HCT116 (cell line): ENCODE data around the gene ZNF283. TPM values are rescaled to one million over a fixed set of nuclear protein-coding genes. Genes with fewer than 3 reads are reported as not detected.
A peak's percentile ranks its signal among the peaks of the same experiment; 100 is the strongest.

Experiments
- ATAC-seq: fragments of 200-7000 bp; cut with Tn5 transposase; 2 replicates; pipeline ENCODE4 v1.9.1; 2020; ENCODE audit warnings: mild to moderate bottlenecking, moderate library complexity
- BruUV-seq: library from RNA; stranded (reverse); fragments of 400-500 nt; replicated peaks from 2 replicates; lab custom pipeline; 2021; lab: Mats Ljungman, UMichigan
- CTCF ChIA-PET: fragments of 300-600 bp; sonication (Branson Sonifier 250); formaldehyde crosslinking; loops from one replicate; lab custom pipeline; 2021; ENCODE audit warnings: antibody characterized with exemption; lab: Charles Lee
- POLR2A ChIA-PET: fragments of 300-600, 350-600 bp; sonication (Branson Sonifier 250); formaldehyde crosslinking; loops from one replicate; lab custom pipeline; 2021; ENCODE audit warnings: antibody characterized with exemption; lab: Charles Lee
- RAD21 ChIA-PET, 2 experiments: fragments of 300-600 bp; sonication (Branson Sonifier 250); formaldehyde crosslinking; loops; one replicate each; lab custom pipeline; 2023; ENCODE audit warnings: low total read pairs in 2 of 2; ENCODE audit not compliant: uncharacterized antibody in 2 of 2, unreplicated experiment in 2 of 2, low non-redundant PET in 1 of 2; lab: Charles Lee
- DNase-seq: peaks from one replicate; pipeline ENCODE4 v3.0.0-alpha.2; 2010; ENCODE audit warnings: low read depth, low spot score
- H2AFZ ChIP-seq: fragments of 200-600 bp; shearing (Covaris generic), sonication (generic); 2 replicates; pipeline ENCODE4 v1.6.1; 2017; ENCODE audit warnings: low read depth, mixed run types, mixed read lengths, antibody characterized with exemption, low read length; ENCODE audit not compliant: poor library complexity, severe bottlenecking
- H3K27ac ChIP-seq: 2 replicates; pipeline ENCODE4 v1.5.1; 2012; ENCODE audit warnings: low read depth, low read length
- H3K27me3 ChIP-seq: fragments of 200-600 bp; sonication (generic); 2 replicates; pipeline ENCODE4 v1.6.1; 2016; ENCODE audit warnings: mixed run types, low read length, mixed read lengths; ENCODE audit not compliant: insufficient read depth
- H3K36me3 ChIP-seq, 2 experiments: fragments of 200-500 bp in 1 of 2; fragments of 200-600 bp in 1 of 2; sonication (Bioruptor generic) in 1 of 2; sonication (generic) in 1 of 2; 2 replicates each; pipeline versions ENCODE4 v1.5.1 to v1.6.1; 2014 to 2016; ENCODE audit warnings: low read length in 2 of 2, inconsistent platforms in 1 of 2, mixed read lengths in 1 of 2, mixed run types in 1 of 2; ENCODE audit not compliant: insufficient read depth in 2 of 2, control insufficient read depth in 1 of 2
- H3K4me1 ChIP-seq, 2 experiments: fragments of 200-600 bp in 1 of 2; sonication (generic) in 1 of 2; 2 replicates each; pipeline versions ENCODE4 v1.5.1 to v1.6.1; 2012 to 2017; ENCODE audit warnings: low read length in 2 of 2, inconsistent platforms in 1 of 2, mild to moderate bottlenecking in 1 of 2, mixed read lengths in 1 of 2, mixed run types in 1 of 2, moderate library complexity in 1 of 2; ENCODE audit not compliant: insufficient read depth in 2 of 2, control insufficient read depth in 1 of 2
- H3K4me2 ChIP-seq: fragments of 200-600 bp; sonication (generic); 2 replicates; pipeline ENCODE4 v1.6.1; 2017; ENCODE audit warnings: mixed run types, low read length, mixed read lengths
- H3K4me3 ChIP-seq, 2 experiments: fragments of 200-600 bp in 1 of 2; sonication (generic) in 1 of 2; replicated peaks in 1 of 2; 2 replicates each; pipeline ENCODE4 v1.5.1; 2011 to 2016; ENCODE audit warnings: low read length in 2 of 2, control low read depth in 1 of 2, low read depth in 1 of 2, mild to moderate bottlenecking in 1 of 2, mixed read lengths in 1 of 2, mixed run types in 1 of 2
- H3K79me2 ChIP-seq: fragments of 200-600 bp; sonication (generic); 2 replicates; pipeline ENCODE4 v1.6.1; 2017; ENCODE audit warnings: mild to moderate bottlenecking, mixed run types, low read length, moderate library complexity, mixed read lengths; ENCODE audit not compliant: insufficient read depth
- H3K9ac ChIP-seq: fragments of 200-600 bp; sonication (generic); 2 replicates; pipeline ENCODE4 v1.6.1; 2016; ENCODE audit warnings: low read length, mixed read lengths
- H3K9me2 ChIP-seq: fragments of 200-600 bp; sonication (generic), shearing (Covaris generic); 2 replicates; pipeline ENCODE4 v1.6.1; 2017; ENCODE audit warnings: mixed run types, mild to moderate bottlenecking, moderate library complexity; ENCODE audit not compliant: insufficient read depth
- H3K9me3 ChIP-seq, 2 experiments: fragments of 200-500 bp in 1 of 2; fragments of 200-600 bp in 1 of 2; sonication (Bioruptor generic) in 1 of 2; sonication (generic) in 1 of 2; 2 replicates each; pipeline ENCODE4 v1.6.1; 2014 to 2017; ENCODE audit warnings: low read length in 2 of 2, mixed read lengths in 2 of 2, inconsistent platforms in 1 of 2, low read depth in 1 of 2, mild to moderate bottlenecking in 1 of 2, mixed run types in 1 of 2, moderate library complexity in 1 of 2; ENCODE audit not compliant: control insufficient read depth in 1 of 2, insufficient read depth in 1 of 2
- H4K20me1 ChIP-seq: fragments of 200-600 bp; sonication (generic), shearing (Covaris generic); 2 replicates; pipeline ENCODE4 v1.6.1; 2017; ENCODE audit warnings: mixed run types, mild to moderate bottlenecking, moderate library complexity; ENCODE audit not compliant: insufficient read depth
- ATF3 ChIP-seq: IDR thresholded peaks from 2 replicates; pipeline ENCODE4 v1.6.1; 2012
- CBX3 ChIP-seq: IDR thresholded peaks from 2 replicates; pipeline ENCODE4 v1.6.1; 2012; ENCODE audit warnings: low read depth
- CEBPB ChIP-seq: IDR thresholded peaks from 2 replicates; pipeline ENCODE4 v1.6.1; 2012; ENCODE audit warnings: low read depth
- CTCF ChIP-seq, 3 experiments: fragments of 200-600 bp in 1 of 3; sonication (generic) in 1 of 3; IDR thresholded peaks in 2 of 3; conservative IDR thresholded peaks in 1 of 3; 2 replicates each; pipeline ENCODE4 v1.5.1; 2012 to 2017; ENCODE audit warnings: low read depth in 2 of 3, low read length in 2 of 3, antibody characterized with exemption in 1 of 3, borderline replicate concordance in 1 of 3, control low read depth in 1 of 3, mild to moderate bottlenecking in 1 of 3, mixed read lengths in 1 of 3, mixed run types in 1 of 3, moderate library complexity in 1 of 3; ENCODE audit not compliant: insufficient read depth in 1 of 3
- ELF1 ChIP-seq: IDR thresholded peaks from 2 replicates; pipeline ENCODE4 v1.6.1; 2012; ENCODE audit warnings: low read depth, borderline replicate concordance
- EZH2 ChIP-seq: fragments of 200-600 bp; sonication (generic); IDR thresholded peaks from 2 replicates; pipeline ENCODE4 v1.6.1; 2017; ENCODE audit warnings: antibody characterized with exemption, mixed run types
- EZH2phosphoT487 ChIP-seq: fragments of 200-600 bp; IDR thresholded peaks from 2 replicates; pipeline ENCODE4 v1.6.1; 2018; ENCODE audit warnings: antibody characterized with exemption, borderline replicate concordance
- FOSL1 ChIP-seq: IDR thresholded peaks from 2 replicates; pipeline ENCODE4 v1.6.1; 2012; ENCODE audit warnings: low read depth
- JUND ChIP-seq: IDR thresholded peaks from 2 replicates; pipeline ENCODE4 v1.6.1; 2012
- POLR2A ChIP-seq: IDR thresholded peaks from 2 replicates; pipeline ENCODE4 v1.7.0; 2011; ENCODE audit warnings: borderline replicate concordance; ENCODE audit not compliant: insufficient read depth, insufficient read length; ENCODE audit errors: extremely low read depth
- POLR2AphosphoS5 ChIP-seq: IDR thresholded peaks from 2 replicates; pipeline ENCODE4 v1.6.1; 2011; ENCODE audit warnings: mild to moderate bottlenecking, low read depth, low read length, moderate library complexity
- RAD21 ChIP-seq: IDR thresholded peaks from 2 replicates; pipeline ENCODE4 v1.6.1; 2012; ENCODE audit warnings: low read depth, mild to moderate bottlenecking
- SRF ChIP-seq: IDR thresholded peaks from 2 replicates; pipeline ENCODE4 v1.6.1; 2012; ENCODE audit warnings: low read depth
- TCF7L2 ChIP-seq: IDR thresholded peaks from 2 replicates; pipeline ENCODE4 v1.7.0; 2011; ENCODE audit warnings: borderline replicate concordance, inconsistent platforms; ENCODE audit not compliant: insufficient read depth, insufficient read length; ENCODE audit errors: extremely low read depth
- YY1 ChIP-seq: IDR thresholded peaks from 2 replicates; pipeline ENCODE4 v1.6.1; 2011; ENCODE audit warnings: low read length, low read depth, moderate library complexity, mild to moderate bottlenecking; ENCODE audit not compliant: insufficient replicate concordance; ENCODE audit errors: extremely low read depth
- ZFX ChIP-seq: fragments of 450-650 bp; IDR thresholded peaks from 2 replicates; pipeline ENCODE4 v1.6.1; 2017
- ZNF274 ChIP-seq: fragments of 200-500 bp; sonication (Bioruptor generic); IDR thresholded peaks from 2 replicates; pipeline ENCODE4 v1.6.1; 2014; ENCODE audit warnings: mild to moderate bottlenecking, low read depth, low read length, inconsistent platforms
- intact Hi-C: fragments of 100-400 bp; cut with micrococcal nuclease; formaldehyde crosslinking; loops from 2 replicates; pipeline ENCODE4 v1.10.0; 2022
- total RNA-seq: library from RNA; stranded (reverse); gene quantifications from one replicate; pipeline ENCODE4 v1.2.1, GENCODE V29; 2021; ENCODE audit not compliant: unreplicated experiment
- TF ChIP-seq, protein P1 (sequence below): IDR thresholded peaks from 2 replicates; pipeline ENCODE4 v1.6.1; 2011; ENCODE audit warnings: mild to moderate bottlenecking, low read length, moderate library complexity; ENCODE audit not compliant: insufficient replicate concordance; ENCODE audit errors: extremely low read depth

ZNF283 gene
- total RNA-seq, 1 experiment from 2014 or later: 7.6 TPM

GRCh38 chr19:43784241-43784980, 42.7 kb upstream of the ZNF283 start (continued):
- TF ChIP-seq POLR2A (no peak), ATF3 (no peak), ZFX (no peak), ELF1 (no peak), CBX3 (peak; percentile 69; the same call in 1 of the 2 replicates)
- TF ChIP-seq, all 23 proteins: peak for 9

GRCh38 chr19:43784981-43785808, 41.9 kb upstream of the ZNF283 start:
- Histone ChIP-seq H3K4me1 (peaks cover 44 to 57% of the 10 kb centered on the region in 2 experiments), H3K36me3 (no peaks in the 10 kb centered on the region), H3K79me2 (peaks cover 24% of the 10 kb centered on the region), H3K9me3 (no peaks in the 10 kb centered on the region), H3K4me3 (peak overlapping the region; percentile 18 to 47), H4K20me1 (no peaks in the 10 kb centered on the region), H3K27me3 (no peaks in the 10 kb centered on the region), H3K4me2 (peak overlapping the region; percentile 88), H3K27ac (peak overlapping the region; percentile 94), H2AFZ (no peak overlapping the region), H3K9ac (peak overlapping the region; percentile 88), H3K9me2 (no peaks in the 10 kb centered on the region)
- no TSS peak for BruUV-seq
- RAD21 ChIA-PET: interaction anchor here (1.2 to 1.8 kb wide), 5 partner anchors 19 to 40 kb away, joined by 3 to 9 read pairs (median 6); no protein-coding TSS in a partner anchor
- ATAC-seq: peak; percentile 51
- CTCF ChIA-PET: interaction anchor here (0.7 to 1.9 kb wide), 9 partner anchors 10 to 117 kb away, joined by 3 to 34 read pairs (median 5); no protein-coding TSS in a partner anchor
- DNase-seq: peak; percentile 79
- intact Hi-C loops: loop anchor here (1.0 to 10.0 kb wide), 4 partner anchors 19 to 110 kb away; partner anchors contain the start of gene PLAUR
- POLR2A ChIA-PET: interaction anchor here (1.2 to 1.5 kb wide), 2 partner anchors 20 to 28 kb away, joined by 4 to 5 read pairs; no protein-coding TSS in a partner anchor
- peak; percentile 92 to 99 (median 98); a peak in 5 of 6 replicates for TF ChIP-seq CTCF (IDR thresholded peaks at IDR 0.05 in 2 of 3, conservative IDR thresholded peaks at IDR 0.05 in 1 of 3; ENCODE audit: borderline replicate concordance in 1 of 3, insufficient read depth in 1 of 3, low read depth in 2 of 3, low read length in 2 of 3)
- TF ChIP-seq ZFX: peak; percentile 63; the same call in 1 of the 2 replicates
- TF ChIP-seq CEBPB: no peak
- no peak for TF ChIP-seq JUND
- no peak for TF ChIP-seq FOSL1
- TF ChIP-seq SRF: no peak
- TF ChIP-seq TCF7L2: no peak
- TF ChIP-seq EZH2: no peak
- no peak for TF ChIP-seq EZH2phosphoT487
- TF ChIP-seq YY1: peak; percentile 62
- no peak for TF ChIP-seq ELF1
- TF ChIP-seq RAD21: peak; percentile 97
- TF ChIP-seq POLR2AphosphoS5: 0 out of 2 replicates have a peak, but pooled peaks have one; percentile 15
- TF ChIP-seq, protein P1, sequence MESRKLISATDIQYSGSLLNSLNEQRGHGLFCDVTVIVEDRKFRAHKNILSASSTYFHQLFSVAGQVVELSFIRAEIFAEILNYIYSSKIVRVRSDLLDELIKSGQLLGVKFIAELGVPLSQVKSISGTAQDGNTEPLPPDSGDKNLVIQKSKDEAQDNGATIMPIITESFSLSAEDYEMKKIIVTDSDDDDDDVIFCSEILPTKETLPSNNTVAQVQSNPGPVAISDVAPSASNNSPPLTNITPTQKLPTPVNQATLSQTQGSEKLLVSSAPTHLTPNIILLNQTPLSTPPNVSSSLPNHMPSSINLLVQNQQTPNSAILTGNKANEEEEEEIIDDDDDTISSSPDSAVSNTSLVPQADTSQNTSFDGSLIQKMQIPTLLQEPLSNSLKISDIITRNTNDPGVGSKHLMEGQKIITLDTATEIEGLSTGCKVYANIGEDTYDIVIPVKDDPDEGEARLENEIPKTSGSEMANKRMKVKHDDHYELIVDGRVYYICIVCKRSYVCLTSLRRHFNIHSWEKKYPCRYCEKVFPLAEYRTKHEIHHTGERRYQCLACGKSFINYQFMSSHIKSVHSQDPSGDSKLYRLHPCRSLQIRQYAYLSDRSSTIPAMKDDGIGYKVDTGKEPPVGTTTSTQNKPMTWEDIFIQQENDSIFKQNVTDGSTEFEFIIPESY: no peak
- no peak for TF ChIP-seq ZNF274
